ENCODE data around the gene TMEM181. TPM values are rescaled to one million over a fixed set of nuclear protein-coding genes. Genes with fewer than 3 reads are reported as not detected.

Gene TMEM181
- total RNA-seq, 1 experiment from 2014 or later: 38.0 TPM

GRCh38 chr6:158584236-158584651, 24.4 kb downstream of the TMEM181 start:
- CTCF ChIA-PET: no interaction called here
- intact Hi-C loops (cut with micrococcal nuclease; ENCODE audit: unreplicated experiment) (no loop called here), in situ Hi-C loops (cut with HindIII; ENCODE audit: low pct_unique_long_range_greater_than_20kb, low sequenced_read_pairs) (no loop called here)
- Histone ChIP-seq H3K27me3 (ENCODE audit: control insufficient read depth, insufficient read depth, low read length) (no peaks in the 10 kb centered on the region), H3K4me3 (ENCODE audit: low read depth in 2 of 2, low read length in 2 of 2) (no peak overlapping the region), H3K9me3 (ENCODE audit: control insufficient read depth, insufficient read depth, low read depth, low read length) (no peaks in the 10 kb centered on the region), H3K27ac (ENCODE audit: low read length) (no peak overlapping the region), H3K4me1 (ENCODE audit: control insufficient read depth, insufficient read depth, low read length) (no peaks in the 10 kb centered on the region), H3K36me3 (ENCODE audit: control insufficient read depth, insufficient read depth, low read length) (peaks cover 23% of the 10 kb centered on the region)
- POLR2A ChIA-PET: no interaction called here
- DNase-seq (ENCODE audit: low read depth, low spot score): no peak
- no peak for ATAC-seq
- TF ChIP-seq TCF7L2 (IDR thresholded peaks at IDR 0.05; ENCODE audit: low read depth, low read length) (no peak), REST (IDR thresholded peaks at IDR 0.05; ENCODE audit: insufficient read depth in 1 of 2, low read depth in 2 of 2, low read length in 1 of 2) (no peak), SIN3A (IDR thresholded peaks at IDR 0.05; ENCODE audit: borderline replicate concordance, insufficient read depth, low read depth, low read length) (no peak), CTCF (IDR thresholded peaks at IDR 0.05) (no peak), POLR2AphosphoS5 (IDR thresholded peaks at IDR 0.05; ENCODE audit: low read depth, low read length) (no peak)
- no TSS peak for BruUV-seq (replicated peaks)

- peak; percentile 38; the same call in 1 of the 2 replicates for ATAC-seq
- CTCF ChIA-PET: no interaction called here
- Histone ChIP-seq H3K4me1 (ENCODE audit: control insufficient read depth, insufficient read depth, low read length) (no peaks in the 10 kb centered on the region), H3K4me3 (ENCODE audit: low read depth in 2 of 2, low read length in 2 of 2) (no peak overlapping the region), H3K27me3 (ENCODE audit: control insufficient read depth, insufficient read depth, low read length) (no peaks in the 10 kb centered on the region), H3K9me3 (ENCODE audit: control insufficient read depth, insufficient read depth, low read depth, low read length) (no peaks in the 10 kb centered on the region), H3K36me3 (ENCODE audit: control insufficient read depth, insufficient read depth, low read length) (peaks cover 26% of the 10 kb centered on the region), H3K27ac (ENCODE audit: low read length) (no peak overlapping the region)
- POLR2A ChIA-PET: no interaction called here
- TF ChIP-seq CTCF (IDR thresholded peaks at IDR 0.05) (no peak), REST (IDR thresholded peaks at IDR 0.05; ENCODE audit: insufficient read depth in 1 of 2, low read depth in 2 of 2, low read length in 1 of 2) (no peak), SIN3A (IDR thresholded peaks at IDR 0.05; ENCODE audit: borderline replicate concordance, insufficient read depth, low read depth, low read length) (no peak), POLR2AphosphoS5 (IDR thresholded peaks at IDR 0.05; ENCODE audit: low read depth, low read length) (no peak), TCF7L2 (IDR thresholded peaks at IDR 0.05; ENCODE audit: low read depth, low read length) (no peak)
- intact Hi-C loops (cut with micrococcal nuclease; ENCODE audit: unreplicated experiment) (no loop called here), in situ Hi-C loops (cut with HindIII; ENCODE audit: low pct_unique_long_range_greater_than_20kb, low sequenced_read_pairs) (no loop called here)
- no peak for DNase-seq (ENCODE audit: low read depth, low spot score)
- BruUV-seq (replicated peaks): no TSS peak
Observed at GRCh38 chr6:158586652-158587051, 26.8 kb downstream of the TMEM181 start.

Data from Panc1 (cell line).